Uterus (tissue), 2 donors: Measurements from ENCODE around the gene MIB2.

Experiments
- POLR2A ChIP-seq, 2 donors: fragments of 450-650 bp; IDR thresholded peaks; one replicate each; pipeline ENCODE4 v1.6.1; 2016; ENCODE audit warnings: antibody characterized with exemption in 2 of 2, mild to moderate bottlenecking in 1 of 2, moderate library complexity in 1 of 2
- TF ChIP-seq, protein P1 (sequence below), 4 experiments: fragments of 200-600 bp in 2 of 4; fragments of 450-650 bp in 2 of 4; sonication (generic) in 2 of 4; IDR thresholded peaks; one replicate each; pipeline ENCODE4 v1.5.1; 2016 to 2019; ENCODE audit warnings: antibody characterized with exemption in 4 of 4, mild to moderate bottlenecking in 2 of 4, moderate library complexity in 1 of 4

DNA sequence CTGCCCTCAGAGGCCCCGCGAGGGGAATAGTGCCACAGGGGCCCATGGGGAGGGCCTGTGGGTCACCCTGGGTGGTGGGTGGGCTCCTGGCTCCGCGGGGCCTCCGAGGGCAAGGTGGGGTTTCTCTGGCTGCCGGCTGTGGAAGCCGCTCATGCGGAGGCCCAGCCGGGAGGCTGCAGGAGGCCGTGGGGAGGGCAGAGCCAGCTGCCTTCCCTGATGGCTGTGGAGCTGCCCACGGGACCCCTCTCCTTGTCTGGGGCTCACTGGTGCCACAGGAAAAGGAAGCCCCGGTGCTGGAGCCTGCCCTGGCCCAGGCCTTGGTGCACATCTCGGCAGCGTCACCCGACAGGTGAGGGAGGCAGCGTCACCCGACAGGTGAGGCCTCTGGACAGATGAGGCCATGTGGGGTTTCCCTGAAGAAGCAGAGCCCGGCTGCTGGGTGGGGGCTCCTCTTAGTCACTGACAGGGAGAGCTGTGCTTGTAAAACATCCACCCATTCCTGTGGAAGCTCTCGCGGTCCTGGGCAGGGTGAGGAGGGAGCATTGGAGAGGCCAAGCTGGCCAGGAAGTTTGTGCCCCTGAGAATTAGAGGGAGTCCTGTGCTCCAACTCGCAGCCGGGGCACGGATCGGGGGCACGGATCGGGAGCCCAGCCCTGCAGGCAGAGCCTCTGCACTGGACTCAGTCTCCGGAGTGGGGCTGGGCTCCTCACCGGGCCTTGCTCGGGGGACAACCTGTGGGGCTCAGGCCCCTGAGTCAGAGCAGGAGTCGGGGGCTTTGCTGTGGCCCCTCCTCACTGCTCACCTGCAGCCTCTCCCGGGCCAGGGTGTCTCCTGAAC lies 6.1 kb downstream of the MIB2 start:
- TF ChIP-seq, protein P1, sequence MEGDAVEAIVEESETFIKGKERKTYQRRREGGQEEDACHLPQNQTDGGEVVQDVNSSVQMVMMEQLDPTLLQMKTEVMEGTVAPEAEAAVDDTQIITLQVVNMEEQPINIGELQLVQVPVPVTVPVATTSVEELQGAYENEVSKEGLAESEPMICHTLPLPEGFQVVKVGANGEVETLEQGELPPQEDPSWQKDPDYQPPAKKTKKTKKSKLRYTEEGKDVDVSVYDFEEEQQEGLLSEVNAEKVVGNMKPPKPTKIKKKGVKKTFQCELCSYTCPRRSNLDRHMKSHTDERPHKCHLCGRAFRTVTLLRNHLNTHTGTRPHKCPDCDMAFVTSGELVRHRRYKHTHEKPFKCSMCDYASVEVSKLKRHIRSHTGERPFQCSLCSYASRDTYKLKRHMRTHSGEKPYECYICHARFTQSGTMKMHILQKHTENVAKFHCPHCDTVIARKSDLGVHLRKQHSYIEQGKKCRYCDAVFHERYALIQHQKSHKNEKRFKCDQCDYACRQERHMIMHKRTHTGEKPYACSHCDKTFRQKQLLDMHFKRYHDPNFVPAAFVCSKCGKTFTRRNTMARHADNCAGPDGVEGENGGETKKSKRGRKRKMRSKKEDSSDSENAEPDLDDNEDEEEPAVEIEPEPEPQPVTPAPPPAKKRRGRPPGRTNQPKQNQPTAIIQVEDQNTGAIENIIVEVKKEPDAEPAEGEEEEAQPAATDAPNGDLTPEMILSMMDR (IDR thresholded peaks at IDR 0.05): no peak
- TF ChIP-seq POLR2A (IDR thresholded peaks at IDR 0.05): no peak
